ENCODE data around the gene TC2N. TPM values are rescaled to one million over a fixed set of nuclear protein-coding genes. Genes with fewer than 3 reads are reported as not detected.

TC2N gene
- total RNA-seq, 1 donor from 2014 or later = 56.7 TPM

- H3K27ac ChIP-seq = peak overlapping the region; percentile 60
These were observed 111.6 kb downstream of the TC2N start for GRCh38 chr14:91755570-91756295.

GRCh38 chr14:91754819-91755218 lies 112.5 kb downstream of the TC2N start:
- DNase-seq (no peak), ATAC-seq (no peak)
- Histone ChIP-seq H3K9me3 (no peaks in the 10 kb centered on the region), H3K4me1 (no peaks in the 10 kb centered on the region), H3K4me3 (no peak overlapping the region), H3K27ac (peak overlapping the region; percentile 6), H3K36me3 (no peaks in the 10 kb centered on the region), H3K27me3 (no peaks in the 10 kb centered on the region)
- intact Hi-C loops (cut with DNase I) = no loop called here
- no peak for TF ChIP-seq CTCF (IDR thresholded peaks at IDR 0.05)

More at GRCh38 chr14:91755570-91756295, 111.6 kb downstream of the TC2N start:
- H3K27me3 ChIP-seq = no peaks in the 10 kb centered on the region
- DNase-seq (no peak), ATAC-seq (peak; percentile 73)
- no peaks in the 10 kb centered on the region for H3K4me1 ChIP-seq
- intact Hi-C loops (cut with DNase I) = no loop called here
- TF ChIP-seq CTCF (IDR thresholded peaks at IDR 0.05) = no peak
- no peaks in the 10 kb centered on the region for H3K36me3 ChIP-seq
- no peak overlapping the region for H3K4me3 ChIP-seq
- H3K9me3 ChIP-seq = no peaks in the 10 kb centered on the region

GRCh38 chr14:91754185-91754584 lies 113.2 kb downstream of the TC2N start:
- intact Hi-C loops (cut with DNase I) = no loop called here
- Histone ChIP-seq H3K4me3 (no peak overlapping the region), H3K36me3 (no peaks in the 10 kb centered on the region), H3K27me3 (no peaks in the 10 kb centered on the region), H3K27ac (no peak overlapping the region), H3K4me1 (no peaks in the 10 kb centered on the region), H3K9me3 (no peaks in the 10 kb centered on the region)
- no peak for TF ChIP-seq CTCF (IDR thresholded peaks at IDR 0.05)
- DNase-seq = no peak
- no peak for ATAC-seq

GRCh38 chr14:91753501-91754128 lies 113.7 kb downstream of the TC2N start:
- no peak for TF ChIP-seq CTCF (IDR thresholded peaks at IDR 0.05)
- Histone ChIP-seq H3K27ac (no peak overlapping the region), H3K4me1 (no peaks in the 10 kb centered on the region), H3K9me3 (no peaks in the 10 kb centered on the region), H3K27me3 (no peaks in the 10 kb centered on the region), H3K36me3 (no peaks in the 10 kb centered on the region), H3K4me3 (no peak overlapping the region)
- DNase-seq (no peak), ATAC-seq (no peak)
- intact Hi-C loops (cut with DNase I) = no loop called here

GRCh38 chr14:91752961-91753360 lies 114.4 kb downstream of the TC2N start:
- no peaks in the 10 kb centered on the region for H3K27me3 ChIP-seq
- no peak for DNase-seq
- H3K27ac ChIP-seq = no peak overlapping the region

More at GRCh38 chr14:91752961-91753360, 114.4 kb downstream of the TC2N start:
- Histone ChIP-seq H3K4me1 (no peaks in the 10 kb centered on the region), H3K4me3 (no peak overlapping the region), H3K9me3 (no peaks in the 10 kb centered on the region), H3K36me3 (no peaks in the 10 kb centered on the region)
- intact Hi-C loops (cut with DNase I) = no loop called here
- no peak for ATAC-seq
- no peak for TF ChIP-seq CTCF (IDR thresholded peaks at IDR 0.05)

Data from upper lobe of right lung (tissue), 1 donor.